HG03460 (cell line): ENCODE results near the gene GNB5.

Source experiments
- ATAC-seq: cut with Tn5 transposase; IDR thresholded peaks from one replicate; pipeline ENCODE4 v1.9.1; 2021; ENCODE audit not compliant: unreplicated experiment

GNB5 gene

DNA sequence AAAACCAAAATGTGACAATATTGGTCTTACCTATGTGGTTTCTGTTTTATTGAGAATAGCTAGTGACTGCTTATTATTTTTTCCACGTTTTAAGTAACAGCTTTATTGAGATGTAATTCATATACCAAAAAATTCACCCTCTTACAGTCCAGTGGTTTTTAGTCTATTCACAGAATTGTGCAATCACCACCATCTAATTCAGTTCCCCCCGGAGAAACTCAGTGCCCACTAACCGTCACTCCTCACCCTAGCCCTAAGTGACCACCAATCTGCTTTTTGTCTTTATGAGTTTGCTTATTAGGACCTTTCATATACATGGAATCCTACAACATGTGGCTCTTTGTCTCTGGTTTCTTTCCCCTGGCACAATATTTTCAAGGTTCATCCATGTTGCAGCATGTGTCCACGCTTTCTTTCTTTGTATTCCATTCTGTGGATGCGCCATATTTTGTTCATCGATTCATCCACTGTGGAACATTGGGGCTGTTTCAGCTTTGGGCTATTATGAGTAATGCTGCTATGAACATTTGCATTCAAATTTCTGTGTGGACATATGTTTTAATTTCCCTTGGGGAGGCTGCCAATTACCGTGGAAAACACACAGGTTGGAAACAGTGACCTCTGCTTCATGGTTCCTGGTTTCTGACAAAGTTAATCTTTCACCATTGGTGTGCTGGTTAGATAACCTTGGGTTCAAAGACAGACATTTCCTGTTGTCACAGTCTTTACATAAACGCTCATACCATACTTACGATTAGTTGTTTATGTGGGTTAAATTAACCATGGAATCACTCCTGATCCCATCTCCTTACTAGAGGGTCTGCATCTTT is 75.4 kb downstream of the GNB5 start:
- no peak for ATAC-seq

DNA sequence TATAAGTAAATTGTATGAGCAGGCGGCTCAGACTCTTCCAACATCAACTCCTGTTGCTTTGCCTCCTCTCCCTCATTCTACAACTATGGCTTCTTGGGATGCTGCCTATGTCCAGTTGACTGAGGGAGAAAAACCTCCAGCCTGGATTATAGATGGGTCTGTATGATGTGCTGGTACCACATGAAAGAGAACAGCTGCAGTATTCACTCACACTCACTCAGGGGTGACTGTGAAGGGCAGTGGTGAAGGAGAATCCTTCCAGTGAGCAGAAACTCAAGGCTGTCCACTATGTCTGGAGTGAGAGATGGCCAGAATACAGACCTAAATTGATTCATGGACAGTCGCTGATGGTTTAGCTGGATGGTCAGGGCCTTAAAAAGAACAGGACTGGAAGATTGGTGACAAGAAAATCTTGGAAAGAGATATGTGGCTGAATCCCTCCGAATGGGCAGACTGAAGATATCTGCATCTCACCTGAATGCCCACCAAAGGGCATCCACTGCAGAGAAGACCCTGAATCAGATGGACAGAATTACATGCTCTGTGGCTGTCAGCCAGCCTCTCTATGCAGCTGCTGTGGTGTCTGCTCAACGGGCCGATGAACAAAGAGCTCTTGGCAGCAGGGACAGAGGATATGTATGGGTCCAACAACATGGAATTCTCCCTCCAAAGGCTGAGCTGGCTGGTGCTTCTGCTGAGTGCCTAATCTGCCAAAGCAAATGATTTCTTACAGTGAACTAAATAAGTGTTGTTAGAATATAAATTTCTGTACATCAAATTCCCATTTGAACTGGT is 76.7 kb downstream of the GNB5 start:
- ATAC-seq: no peak

DNA sequence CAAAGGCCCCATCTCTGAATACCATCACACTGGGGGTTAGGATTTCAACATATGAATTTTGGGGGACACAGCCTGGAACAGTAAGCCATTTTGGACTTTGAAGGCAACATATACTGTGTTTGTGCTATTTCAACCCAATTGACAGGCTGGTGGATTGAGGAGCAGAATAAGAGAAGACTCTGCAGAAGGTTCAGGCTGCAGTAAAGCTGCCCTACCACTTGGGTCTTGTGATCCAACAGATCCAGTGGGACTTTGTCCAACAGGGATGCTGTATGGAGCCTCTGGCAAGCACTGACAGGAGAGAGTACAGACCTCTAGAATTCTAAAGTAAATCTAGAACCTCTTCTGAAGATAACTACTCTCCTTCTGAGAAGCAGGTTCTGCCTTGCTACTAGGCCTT is 77.5 kb downstream of the GNB5 start:
- no peak for ATAC-seq

GRCh38 chr15:52113235-52113634 is 78.0 kb downstream of the GNB5 start:
- ATAC-seq: no peak

DNA sequence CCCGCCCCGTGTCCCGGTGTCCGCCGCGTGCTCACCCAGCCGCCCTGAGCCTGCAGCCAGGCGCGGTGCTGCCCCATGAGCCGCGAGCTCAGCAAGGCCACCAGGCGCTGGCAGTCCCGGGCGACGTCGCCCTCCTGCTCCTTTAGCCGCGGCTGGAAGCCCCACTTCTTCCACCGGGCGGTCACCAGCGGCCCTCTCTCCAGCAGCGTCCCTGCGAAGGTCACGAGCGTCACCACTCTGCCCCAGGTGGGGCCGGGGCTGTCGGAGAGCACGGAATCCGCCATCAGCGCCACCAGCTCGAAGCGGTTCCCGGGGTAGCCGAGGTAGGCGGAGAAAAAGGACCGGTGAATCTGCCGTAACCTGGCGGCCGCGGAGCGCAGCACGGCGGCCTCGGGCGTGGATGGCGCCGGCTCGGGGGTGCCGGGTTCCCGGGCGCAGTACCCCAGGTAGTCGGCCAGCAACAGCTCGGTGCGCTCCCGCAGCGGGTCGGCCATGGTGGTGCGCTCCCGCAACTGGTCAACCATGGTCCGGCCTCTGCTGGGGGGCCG is 78.9 kb downstream of the GNB5 start:
- no peak for ATAC-seq

- no peak for ATAC-seq
Measured at GRCh38 chr15:52111517-52112202, 79.5 kb downstream of the GNB5 start.

- ATAC-seq: peak; percentile 55
Measured at GRCh38 chr15:52109559-52110451, 81.4 kb downstream of the GNB5 start.

GRCh38 chr15:52107238-52107637 is 84.0 kb downstream of the GNB5 start:
- no peak for ATAC-seq

GRCh38 chr15:52106641-52107040 is 84.6 kb downstream of the GNB5 start:
- no peak for ATAC-seq

GRCh38 chr15:52105846-52106245 is 85.3 kb downstream of the GNB5 start:
- ATAC-seq: no peak

DNA sequence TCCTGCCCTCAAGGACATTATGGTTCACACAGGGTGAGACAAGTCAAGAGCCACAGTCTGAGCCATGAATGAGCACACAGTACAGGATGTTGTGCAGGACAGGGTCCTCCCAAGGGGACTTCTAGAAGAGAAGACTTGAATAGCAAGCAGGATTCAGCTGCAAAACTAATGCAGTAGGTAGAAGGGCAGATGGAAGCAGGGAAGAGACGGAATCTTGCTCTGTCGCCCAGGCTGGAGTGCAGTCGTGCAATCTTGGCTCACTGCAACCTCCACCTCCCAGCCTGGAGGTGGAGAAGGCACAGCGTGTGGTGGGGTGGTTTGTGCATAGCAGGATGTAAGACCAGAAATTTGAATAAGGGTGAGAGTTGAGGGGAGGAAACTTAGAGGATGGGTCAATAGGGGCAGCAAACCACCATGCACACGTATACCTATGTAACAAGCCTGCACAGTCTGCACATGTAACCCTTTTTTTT is 86.6 kb downstream of the GNB5 start:
- peak; percentile 31 for ATAC-seq

- peak; percentile 73 for ATAC-seq
Measured at GRCh38 chr15:52103217-52104207, 87.7 kb downstream of the GNB5 start.

- ATAC-seq: no peak
Measured at GRCh38 chr15:52102463-52102862, 88.7 kb downstream of the GNB5 start.

DNA sequence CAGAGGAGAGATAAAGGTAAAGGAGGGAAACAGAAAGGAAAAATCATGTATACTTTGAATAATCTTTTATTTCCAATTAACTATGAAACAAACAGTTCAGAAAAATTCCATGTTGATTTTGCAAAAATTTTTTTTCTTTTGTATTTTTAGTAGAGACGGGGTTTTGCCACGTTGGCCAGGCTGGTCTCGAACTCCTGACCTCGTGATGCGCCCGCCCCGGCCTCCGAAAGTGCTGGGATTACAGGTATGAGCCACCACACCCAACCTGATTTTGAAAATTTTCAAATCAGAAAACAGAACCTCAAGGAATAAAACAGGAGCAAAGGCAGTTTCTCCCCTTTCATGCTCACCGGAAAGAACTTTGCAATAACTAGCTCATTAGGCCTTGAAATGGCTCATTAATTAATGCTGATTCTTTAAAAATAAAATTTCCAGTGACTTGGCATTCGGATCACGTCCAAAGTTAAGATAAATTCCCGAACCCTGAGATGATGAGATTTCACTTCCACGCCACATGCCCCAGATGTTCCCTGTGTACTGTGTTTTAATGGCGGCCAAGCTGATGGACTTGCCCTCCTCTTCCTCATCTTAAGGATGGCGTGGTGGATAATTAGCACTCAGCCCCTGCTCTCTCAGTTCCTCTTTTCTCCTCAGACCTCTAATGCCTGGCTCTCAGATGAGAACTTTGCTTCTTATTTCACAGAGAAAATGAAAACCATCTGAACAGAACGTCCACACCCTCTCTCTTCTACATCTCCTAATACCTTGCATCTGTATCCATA is 89.5 kb downstream of the GNB5 start:
- peak; percentile 31 for ATAC-seq

GRCh38 chr15:52100807-52101442 is 90.3 kb downstream of the GNB5 start:
- ATAC-seq: no peak

- ATAC-seq: no peak
Measured at GRCh38 chr15:52099651-52100272, 91.4 kb downstream of the GNB5 start.

GRCh38 chr15:52098323-52098722 is 92.9 kb downstream of the GNB5 start:
- no peak for ATAC-seq
